HEK293 (cell line): ENCODE results near the gene CTNNA2.

Source experiments
- CTCF ChIP-seq: fragments of 450-650 bp; formaldehyde crosslinking; IDR thresholded peaks from 2 replicates; pipeline ENCODE4 v1.5.1; 2016; ENCODE audit warnings: missing biosample characterization, missing genetic modification characterization
- OSR2 ChIP-seq: fragments of 450-650 bp; formaldehyde crosslinking; IDR thresholded peaks from 2 replicates; pipeline ENCODE4 v1.5.1; 2016; ENCODE audit warnings: missing biosample characterization, missing genetic modification characterization
- PBX3 ChIP-seq: sonication (generic); formaldehyde crosslinking; IDR thresholded peaks from 2 replicates; pipeline ENCODE4 v1.8.1; 2022; ENCODE audit warnings: mild to moderate bottlenecking, moderate library complexity, missing genetic modification reagents
- YY1 ChIP-seq: fragments of 450-650 bp; formaldehyde crosslinking; IDR thresholded peaks from 2 replicates; pipeline ENCODE4 v1.5.1; 2018; ENCODE audit warnings: missing biosample characterization, missing genetic modification characterization
- ZBTB7A ChIP-seq: fragments of 450-650 bp; formaldehyde crosslinking; IDR thresholded peaks from 2 replicates; pipeline ENCODE4 v1.5.1; 2016; ENCODE audit warnings: low read depth, missing biosample characterization, missing genetic modification characterization
- ZNF560 ChIP-seq: fragments of 450-650 bp; formaldehyde crosslinking; IDR thresholded peaks from 2 replicates; pipeline ENCODE4 v1.5.1; 2017; ENCODE audit warnings: missing biosample characterization, missing genetic modification characterization, borderline replicate concordance

DNA sequence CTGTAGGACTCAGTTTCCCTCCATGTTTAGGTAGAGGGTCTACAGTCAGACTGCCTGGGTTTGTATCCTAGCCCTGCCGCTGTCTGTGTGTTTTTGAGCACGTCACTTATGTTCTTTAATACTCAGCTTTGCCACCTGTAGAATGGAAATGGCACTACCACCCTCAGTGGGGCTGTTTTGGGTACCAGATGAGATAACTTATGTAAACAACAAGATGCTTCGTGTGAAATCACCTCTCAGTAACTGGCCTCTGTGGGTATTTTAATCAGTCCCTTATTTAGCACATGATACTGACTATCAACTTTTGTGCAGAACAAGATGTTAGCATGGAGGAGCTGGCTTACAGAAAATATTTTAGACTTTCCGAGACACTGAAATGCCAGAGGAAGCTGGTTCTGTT lies 495.7 kb downstream of the CTNNA2 start:
- no peak for TF ChIP-seq PBX3 (CRISPR knock-in tag)
- TF ChIP-seq CTCF = no peak
- TF ChIP-seq OSR2 (tag by site-specific recombination) = no peak
- TF ChIP-seq YY1 (tag by site-specific recombination) = no peak
- no peak for TF ChIP-seq ZBTB7A (tag by site-specific recombination)
- no peak for TF ChIP-seq ZNF560 (tag by site-specific recombination)
